K562 (cell line): Measurements from ENCODE around the gene GMDS. TPM values are rescaled to one million over a fixed set of nuclear protein-coding genes. Genes with fewer than 3 reads are reported as not detected.

Source experiments
- ATAC-seq: fragments of 200-7000 bp; cut with Tn5 transposase; 3 replicates; pipeline ENCODE4 v1.9.1; 2020; ENCODE audit warnings: moderate library complexity
- BruUV-seq: library from RNA; stranded (reverse); fragments of 400-500 nt; replicated peaks from 2 replicates; lab custom pipeline; 2021; lab: Mats Ljungman, UMichigan
- CTCF ChIA-PET: fragments of 300-600 bp; formaldehyde crosslinking; extraction: SDS; loops from one replicate; lab custom pipeline; 2021; ENCODE audit warnings: low intra/inter-chr PET ratio; lab: Yijun Ruan, JAX
- POLR2A ChIA-PET: fragments of 300-600, 350-650 bp; sonication (Branson Sonifier 250); formaldehyde crosslinking; extraction: SDS; loops from one replicate; lab custom pipeline; 2021; ENCODE audit warnings: antibody characterized with exemption, inconsistent platforms; lab: Yijun Ruan, JAX
- DNase-seq, 4 experiments: peaks; one replicate each; pipeline versions ENCODE4 v3.0.0 to v3.0.0-alpha.2; 2011 to 2018; ENCODE audit warnings: low spot score in 3 of 4, mixed read lengths in 3 of 4; ENCODE audit errors: extremely low read depth in 1 of 4
- FAIRE-seq: peaks from 2 replicates; lab custom pipeline; 2011; peaks lifted over from hg19 to GRCh38; lab: Jason Lieb, UNC
- H2AFZ ChIP-seq: 2 replicates; pipeline ENCODE4 v1.6.0; 2011; ENCODE audit warnings: low read depth, low read length, control low read depth, inconsistent platforms
- H3K27ac ChIP-seq: fragments of 200-600 bp; 3 replicates; pipeline ENCODE4 v1.8.0; 2011; ENCODE audit warnings: low read depth, mild to moderate bottlenecking, control low read depth, inconsistent platforms, low read length, moderate library complexity, mixed read lengths; ENCODE audit errors: extremely low read depth
- H3K27me3 ChIP-seq, 2 experiments: fragments of 300-600 bp in 1 of 2; 2 replicates in 1 of 2; 3 replicates in 1 of 2; pipeline versions ENCODE4 v1.6.0 to v1.8.0; 2011; ENCODE audit warnings: inconsistent platforms in 2 of 2, low read length in 2 of 2, mild to moderate bottlenecking in 1 of 2, mixed read lengths in 1 of 2, moderate library complexity in 1 of 2; ENCODE audit not compliant: control insufficient read depth in 2 of 2, insufficient read depth in 2 of 2
- H3K36me3 ChIP-seq: fragments of 300-600 bp; 3 replicates; pipeline ENCODE4 v1.8.0; 2011; ENCODE audit warnings: mild to moderate bottlenecking, low read length, inconsistent platforms; ENCODE audit not compliant: control insufficient read depth, insufficient read depth
- H3K4me1 ChIP-seq, 2 experiments: fragments of 200-600 bp in 1 of 2; replicated peaks in 1 of 2; 2 replicates in 1 of 2; 3 replicates in 1 of 2; pipeline versions ENCODE4 v1.5.1 to v1.8.0; 2011; ENCODE audit warnings: inconsistent platforms in 2 of 2, low read length in 2 of 2, mild to moderate bottlenecking in 1 of 2, mixed read lengths in 1 of 2, moderate library complexity in 1 of 2; ENCODE audit not compliant: control insufficient read depth in 2 of 2, insufficient read depth in 2 of 2
- H3K4me2 ChIP-seq: 2 replicates; pipeline ENCODE4 v1.6.1; 2011; ENCODE audit warnings: low read length, control low read depth, inconsistent platforms, mixed read lengths; ENCODE audit not compliant: insufficient read depth
- H3K4me3 ChIP-seq: fragments of 200-600 bp; sonication (generic), shearing (Covaris generic); 2 replicates; pipeline ENCODE4 v1.5.1; 2016; ENCODE audit warnings: control low read depth, inconsistent platforms
- H3K79me2 ChIP-seq: fragments of 200-600 bp; 3 replicates; pipeline ENCODE4 v1.8.0; 2011; ENCODE audit warnings: low read length, inconsistent platforms; ENCODE audit not compliant: control insufficient read depth, insufficient read depth
- H3K9ac ChIP-seq, 2 experiments: 2 replicates each; pipeline versions ENCODE4 v1.6.0 to v1.6.1; 2011; ENCODE audit warnings: low read depth in 2 of 2, low read length in 2 of 2, control low read depth in 1 of 2, inconsistent platforms in 1 of 2, mild to moderate bottlenecking in 1 of 2, mixed read lengths in 1 of 2; ENCODE audit not compliant: insufficient read depth in 1 of 2
- H3K9me1 ChIP-seq: one replicate; pipeline ENCODE4 v1.6.0; 2011; ENCODE audit warnings: inconsistent platforms, mild to moderate bottlenecking, low read length, moderate library complexity; ENCODE audit not compliant: control insufficient read depth, insufficient read depth
- H3K9me3 ChIP-seq: replicated peaks from 2 replicates; pipeline ENCODE4 v1.5.1; 2011; ENCODE audit warnings: low read depth, low read length, inconsistent platforms; ENCODE audit not compliant: control insufficient read depth, insufficient read depth
- H4K20me1 ChIP-seq: replicated peaks from 2 replicates; pipeline ENCODE4 v1.6.1; 2011; ENCODE audit warnings: low read length, inconsistent platforms, mixed read lengths; ENCODE audit not compliant: control insufficient read depth, insufficient read depth
- BACH1 ChIP-seq: fragments of 200-800 bp; sonication (Bioruptor generic); IDR thresholded peaks from 2 replicates; pipeline ENCODE4 v1.6.1; 2016; ENCODE audit warnings: missing genetic modification characterization, missing compliant biosample characterization
- BCL6 ChIP-seq: fragments of 250-450 bp; sonication (Bioruptor Pico); IDR thresholded peaks from 2 replicates; pipeline ENCODE4 v1.4.0; 2020
- CC2D1A ChIP-seq: fragments of 450-650 bp; IDR thresholded peaks from 2 replicates; pipeline ENCODE4 v1.6.1; 2017; ENCODE audit warnings: mild to moderate bottlenecking
- DPF2 ChIP-seq: fragments of 450-650 bp; IDR thresholded peaks from 2 replicates; pipeline ENCODE4 v1.6.1; 2016
- ETS2 ChIP-seq: IDR thresholded peaks from 2 replicates; pipeline ENCODE4 v1.6.1; 2016; ENCODE audit warnings: borderline replicate concordance, missing genetic modification characterization, mild to moderate bottlenecking, moderate library complexity, missing compliant biosample characterization; ENCODE audit not compliant: poor library complexity, severe bottlenecking
- ETV6 ChIP-seq, 3 experiments: fragments of 150-350 bp in 1 of 3; sonication (generic) in 1 of 3; formaldehyde crosslinking in 1 of 3; IDR thresholded peaks; 2 replicates each; pipeline versions ENCODE4 v1.6.1 to v1.8.0; 2014 to 2022; ENCODE audit warnings: borderline replicate concordance in 2 of 3, low read depth in 2 of 3, antibody characterized with exemption in 1 of 3, low read length in 1 of 3, mild to moderate bottlenecking in 1 of 3, missing genetic modification reagents in 1 of 3
- FOXA3 ChIP-seq, 2 experiments: fragments of 450-650 bp in 1 of 2; sonication (generic) in 1 of 2; formaldehyde crosslinking; IDR thresholded peaks in 1 of 2; conservative IDR thresholded peaks in 1 of 2; 2 replicates each; pipeline versions ENCODE4 v1.4.0 to v1.8.0; 2020 to 2022; ENCODE audit warnings: mild to moderate bottlenecking in 2 of 2, missing genetic modification reagents in 1 of 2
- HCFC1 ChIP-seq: IDR thresholded peaks from 2 replicates; pipeline ENCODE4 v1.6.1; 2012; ENCODE audit warnings: low read depth, low read length, improper control_type of control experiment
- KLF13 ChIP-seq: fragments of 450-650 bp; IDR thresholded peaks from 2 replicates; pipeline ENCODE4 v1.6.1; 2016; ENCODE audit warnings: missing genetic modification characterization, low read depth, mild to moderate bottlenecking, missing compliant biosample characterization, moderate library complexity, borderline replicate concordance
- KLF16 ChIP-seq: IDR thresholded peaks from 2 replicates; pipeline ENCODE4 v1.6.1; 2016; ENCODE audit warnings: antibody characterized with exemption
- KLF6 ChIP-seq: fragments of 250-450 bp; sonication (Bioruptor Pico); IDR thresholded peaks from 2 replicates; pipeline ENCODE4 v1.4.0; 2020; ENCODE audit warnings: mild to moderate bottlenecking, moderate library complexity, borderline replicate concordance
- NCOR1 ChIP-seq: fragments of 450-650 bp; IDR thresholded peaks from 2 replicates; pipeline ENCODE4 v1.6.1; 2016; ENCODE audit warnings: mild to moderate bottlenecking, moderate library complexity
- NUFIP1 ChIP-seq: fragments of 450-650 bp; IDR thresholded peaks from 2 replicates; pipeline ENCODE4 v1.6.1; 2018; ENCODE audit not compliant: partially characterized antibody
- RBM17 ChIP-seq: fragments of 200-400 bp; formaldehyde crosslinking; IDR thresholded peaks from 2 replicates; pipeline ENCODE4 v1.6.1; 2017; ENCODE audit warnings: low read depth, mild to moderate bottlenecking, low read length, borderline replicate concordance
- RBM25 ChIP-seq: fragments of 200-400 bp; formaldehyde crosslinking; IDR thresholded peaks from 2 replicates; pipeline ENCODE4 v1.6.1; 2018; ENCODE audit warnings: low read length, low read depth, moderate library complexity; ENCODE audit not compliant: severe bottlenecking
- SETDB1 ChIP-seq: IDR thresholded peaks from one replicate; pipeline ENCODE4 v1.6.1; 2012; ENCODE audit warnings: low read length, control low read depth, inconsistent platforms
- ZC3H8 ChIP-seq: fragments of 450-650 bp; IDR thresholded peaks from 2 replicates; pipeline ENCODE4 v1.6.1; 2017
- ZSCAN29 ChIP-seq: fragments of 450-650 bp; IDR thresholded peaks from 2 replicates; pipeline ENCODE4 v1.6.1; 2017
- WGBS: fragments of 100-300 bp; shearing (Covaris generic); methylation state at CpG from one replicate; pipeline ENCODE4 v1.1.6; 2016; ENCODE audit warnings: low coverage, mixed read lengths; ENCODE audit not compliant: insufficient coverage; ENCODE audit errors: missing lambda C conversion rate; 5-methylcytosine and 5-hydroxymethylcytosine counted together
- in situ Hi-C: fragments of 300-500 bp; cut with MboI; formaldehyde crosslinking; loops from 4 replicates; pipeline ENCODE4 v1.15.0; 2018; ENCODE audit warnings: inconsistent platforms, mixed read lengths
- intact Hi-C: fragments of 100-400 bp; cut with micrococcal nuclease; formaldehyde crosslinking; loops from 2 replicates; pipeline ENCODE4 v1.14.2; 2022
- polyA plus RNA-seq, 8 experiments: library from polyadenylated mRNA; depleted of rRNA in 4 of 8; stranded (reverse) in 5 of 8; unstranded in 3 of 8; fragments of >200 nt; fragmentation: Nextera tagmentation in 2 of 8; fragmentation: Illumina TruSeq in 1 of 8; extraction: Ambion mirVana in 2 of 8; extraction: Trizol in 1 of 8; gene quantifications; 2 replicates each; pipeline versions ENCODE4 v1.2.1 to v1.2.3, GENCODE V29; 2011 to 2014; ENCODE audit warnings: inconsistent platforms in 1 of 8, missing spikeins in 1 of 8
- total RNA-seq, 7 experiments: library from RNA; depleted of rRNA in 6 of 7; stranded (reverse); fragments of >200 nt in 6 of 7; fragmentation: Illumina TruSeq in 2 of 7; extraction: Trizol in 2 of 7; gene quantifications; 2 replicates each; pipeline versions ENCODE4 v1.2.1 to v1.2.3, GENCODE V29; 2011 to 2021; ENCODE audit warnings: low replicate concordance in 1 of 7
- TF ChIP-seq, protein P1 (sequence below), 3 experiments: fragments of 200-800 bp in 1 of 3; sonication (Bioruptor generic) in 1 of 3; sonication (generic) in 1 of 3; formaldehyde crosslinking in 1 of 3; IDR thresholded peaks; 2 replicates each; pipeline versions ENCODE4 v1.6.1 to v1.8.0; 2016 to 2022; ENCODE audit warnings: mild to moderate bottlenecking in 2 of 3, missing compliant biosample characterization in 2 of 3, missing genetic modification characterization in 2 of 3, missing genetic modification reagents in 1 of 3
- TF ChIP-seq, protein P2 (sequence below): fragments of 250-450 bp; sonication (Bioruptor Pico); IDR thresholded peaks from 2 replicates; pipeline ENCODE4 v1.9.0; 2021; ENCODE audit warnings: mild to moderate bottlenecking

The GMDS gene
- total and polyA plus RNA-seq, 9 of the 15 experiments (the other 6 are each of a cell fraction or from before 2014, with no cell fraction given): 0.48 to 31.8 (median 13.4) TPM

DNA sequence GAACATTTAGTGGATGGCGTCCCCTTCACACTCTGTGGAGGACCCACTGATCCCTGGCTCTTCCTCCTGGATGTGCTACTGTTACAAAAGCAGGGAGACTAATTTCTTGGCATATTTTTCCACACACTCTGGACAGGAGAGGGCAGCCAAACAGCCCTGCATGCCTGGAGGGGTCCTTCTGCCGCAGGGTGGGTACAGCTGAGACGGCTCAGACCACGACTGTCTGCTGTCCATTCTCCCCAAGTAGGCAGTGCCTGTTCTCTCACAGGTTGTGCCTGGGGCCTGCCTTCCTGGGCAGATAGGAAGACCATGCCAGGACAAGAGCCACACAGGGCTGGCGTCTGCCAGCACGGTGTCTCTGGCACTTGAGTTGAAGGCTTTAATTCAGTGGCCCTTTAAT is 375.6 kb downstream of the GMDS start:
- H2AFZ ChIP-seq: no peak overlapping the region
- in situ Hi-C loops: no loop called here
- WGBS: 2% methylated on average over 6 of the region's 6 CpGs

More for the DNA sequence above, 375.6 kb downstream of the GMDS start:
- Histone ChIP-seq H3K36me3 (no peaks in the 10 kb centered on the region), H3K27ac (no peak overlapping the region), H3K79me2 (no peaks in the 10 kb centered on the region), H3K4me1 (no peaks in the 10 kb centered on the region), H4K20me1 (no peaks in the 10 kb centered on the region; the same call in none of the 2 replicates), H3K27me3 (peaks cover 21 to 34% of the 10 kb centered on the region in 2 experiments), H3K4me2 (no peak overlapping the region), H3K9me3 (no peaks in the 10 kb centered on the region), H3K9me1 (no peaks in the 10 kb centered on the region), H3K4me3 (no peak overlapping the region), H3K9ac (no peak overlapping the region)
- ATAC-seq: no peak
- FAIRE-seq: no peak
- TF ChIP-seq HCFC1 (no peak), DPF2 (no peak), NCOR1 (no peak), ETV6 (IDR thresholded peaks at IDR 0.05; ENCODE audit: borderline replicate concordance in 1 of 2, low read depth in 2 of 2, low read length in 1 of 2) (no peak), ETV6 (CRISPR knock-in tag; IDR thresholded peaks at IDR 0.05; ENCODE audit: borderline replicate concordance) (no peak), KLF16 (no peak), ZSCAN29 (no peak), BACH1 (tag) (no peak), NUFIP1 (no peak), KLF13 (no peak), RBM17 (no peak), KLF6 (CRISPR knock-in tag) (no peak), ZC3H8 (no peak), ETS2 (tag) (no peak), SETDB1 (no peak), RBM25 (no peak), BCL6 (CRISPR knock-in tag) (no peak), CC2D1A (no peak), FOXA3 (CRISPR knock-in tag; conservative IDR thresholded peaks at IDR 0.05 in 1 of 2, IDR thresholded peaks at IDR 0.05 in 1 of 2) (no peak)
- TF ChIP-seq, protein P1, sequence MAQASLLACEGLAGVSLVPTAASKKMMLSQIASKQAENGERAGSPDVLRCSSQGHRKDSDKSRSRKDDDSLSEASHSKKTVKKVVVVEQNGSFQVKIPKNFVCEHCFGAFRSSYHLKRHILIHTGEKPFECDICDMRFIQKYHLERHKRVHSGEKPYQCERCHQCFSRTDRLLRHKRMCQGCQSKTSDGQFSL (CRISPR knock-in tag; IDR thresholded peaks at IDR 0.05): no peak
- TF ChIP-seq, protein P1 (tag; IDR thresholded peaks at IDR 0.05): no peak
- TF ChIP-seq, protein P2, sequence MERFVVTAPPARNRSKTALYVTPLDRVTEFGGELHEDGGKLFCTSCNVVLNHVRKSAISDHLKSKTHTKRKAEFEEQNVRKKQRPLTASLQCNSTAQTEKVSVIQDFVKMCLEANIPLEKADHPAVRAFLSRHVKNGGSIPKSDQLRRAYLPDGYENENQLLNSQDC (CRISPR knock-in tag): no peak
- intact Hi-C loops: no loop called here
- BruUV-seq: no TSS peak
- CTCF ChIA-PET: no interaction called here
- POLR2A ChIA-PET: interaction anchor here (2.8 kb wide), 1 partner anchor 10 kb away, joined by 9 read pairs; no protein-coding TSS in a partner anchor
- DNase-seq: no peak
